Stimulated activated CD4-positive, alpha-beta T cell treated with anti-CD3 and anti-CD28 coated beads, Interleukin-1b, Interleukin-23, amount 100 ng/mL, for 48 hours (primary cell): ENCODE results near the gene FRMD4B.

Experiments used
- DNase-seq: peaks from one replicate; pipeline ENCODE4 v3.0.0-alpha.2; 2020

Gene FRMD4B

GRCh38 chr3:69197922-69198530, 187.9 kb downstream of the FRMD4B start:
- peak; percentile 72 for DNase-seq

DNA sequence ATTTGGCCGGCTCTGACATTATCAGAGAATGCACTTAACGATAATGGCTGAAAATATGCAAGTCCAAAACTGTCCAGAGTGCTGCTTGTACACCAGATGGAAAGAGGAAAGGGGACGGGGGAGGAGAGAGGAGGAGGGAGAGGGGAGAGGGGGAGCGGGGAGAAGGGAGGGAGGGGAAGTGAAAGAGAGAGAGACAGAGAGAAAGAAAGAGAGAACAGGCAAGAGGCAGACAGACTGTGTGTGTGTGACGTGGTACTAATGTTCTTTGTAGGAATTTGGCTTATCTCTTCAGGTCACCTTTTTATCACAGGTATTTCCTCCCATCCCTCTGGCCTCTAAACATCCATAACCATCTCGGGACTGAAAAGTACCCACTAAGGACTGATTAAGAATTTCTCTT, 188.4 kb downstream of the FRMD4B start:
- DNase-seq: no peak

- DNase-seq: no peak
Observed at GRCh38 chr3:69196876-69197275, 189.0 kb downstream of the FRMD4B start.

GRCh38 chr3:69194431-69195165, 191.3 kb downstream of the FRMD4B start:
- no peak for DNase-seq

- DNase-seq: no peak
Observed at GRCh38 chr3:69193749-69194148, 192.1 kb downstream of the FRMD4B start.

DNA sequence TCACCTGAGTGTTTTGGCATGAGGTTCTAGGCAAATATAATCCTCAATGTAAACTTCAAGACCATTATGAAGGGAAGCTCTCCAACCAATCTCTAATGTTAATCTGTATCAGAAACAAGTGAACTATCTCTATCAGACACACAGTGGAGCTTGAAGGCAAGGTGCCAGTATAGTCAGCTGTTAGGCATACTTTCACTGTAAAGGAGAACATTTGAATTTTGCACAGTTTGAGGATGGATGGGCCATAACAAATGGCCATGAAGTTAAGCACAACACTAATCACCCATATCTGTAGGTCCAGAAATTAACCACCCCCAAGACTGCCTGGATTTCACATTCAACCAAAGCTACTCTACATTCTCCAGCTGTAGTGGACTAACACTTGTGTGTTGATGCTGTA, 194.4 kb downstream of the FRMD4B start:
- no peak for DNase-seq

DNA sequence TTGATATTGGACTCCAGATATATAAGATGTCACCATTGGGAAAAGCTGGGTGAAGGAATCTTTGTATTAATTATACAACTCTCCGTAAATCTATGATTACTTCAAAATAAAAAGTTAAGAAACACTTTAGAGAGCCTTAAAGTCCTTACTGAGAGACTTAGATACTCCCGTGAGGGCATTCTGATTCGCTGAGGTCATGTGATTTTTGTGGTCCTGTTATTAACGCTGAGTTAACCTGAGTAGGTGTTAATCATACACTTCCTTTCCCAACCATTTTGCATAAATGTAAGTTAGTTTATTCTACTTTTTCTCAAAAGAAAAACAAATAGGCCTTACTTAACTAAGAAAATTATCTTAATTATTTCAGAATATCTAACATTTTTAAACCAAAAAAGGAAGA, 196.4 kb downstream of the FRMD4B start:
- no peak for DNase-seq

- no peak for DNase-seq
Observed at GRCh38 chr3:69186575-69187093, 199.3 kb downstream of the FRMD4B start.

GRCh38 chr3:69182588-69183316, 203.1 kb downstream of the FRMD4B start:
- DNase-seq: no peak

GRCh38 chr3:69181592-69182211, 204.2 kb downstream of the FRMD4B start:
- no peak for DNase-seq

GRCh38 chr3:69180869-69181591, 204.9 kb downstream of the FRMD4B start:
- no peak for DNase-seq

DNA sequence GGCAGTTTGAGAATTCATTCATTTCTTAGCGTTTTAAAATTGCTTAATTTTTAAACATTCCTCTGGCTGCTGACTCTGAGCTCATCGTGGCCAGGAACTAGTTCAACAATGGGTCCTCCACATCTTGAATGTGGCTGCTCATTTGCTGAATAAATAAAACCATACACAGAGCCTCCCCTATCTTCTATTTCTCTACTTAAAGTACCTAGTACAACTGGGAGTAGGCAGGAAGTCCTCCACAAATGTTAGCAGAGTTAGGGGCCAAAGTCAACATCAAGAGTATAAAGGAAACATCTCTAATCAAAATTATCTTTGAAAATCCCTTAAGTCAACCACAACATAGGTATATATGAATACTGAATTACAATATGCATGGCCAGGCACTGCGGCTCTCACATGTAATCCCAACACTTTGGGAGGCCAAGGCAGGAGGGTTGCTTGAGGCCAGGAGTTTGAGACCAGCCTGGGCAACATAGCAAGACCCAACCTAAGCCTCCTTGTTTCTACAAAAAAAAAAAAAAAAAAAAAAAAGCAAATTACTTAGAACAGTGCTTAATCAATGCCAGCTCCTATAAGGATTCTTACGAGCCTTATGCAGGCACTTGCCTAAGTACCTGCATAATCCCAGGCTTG, 206.0 kb downstream of the FRMD4B start:
- DNase-seq: no peak

- no peak for DNase-seq
Observed at GRCh38 chr3:69178838-69179739, 206.8 kb downstream of the FRMD4B start.

DNA sequence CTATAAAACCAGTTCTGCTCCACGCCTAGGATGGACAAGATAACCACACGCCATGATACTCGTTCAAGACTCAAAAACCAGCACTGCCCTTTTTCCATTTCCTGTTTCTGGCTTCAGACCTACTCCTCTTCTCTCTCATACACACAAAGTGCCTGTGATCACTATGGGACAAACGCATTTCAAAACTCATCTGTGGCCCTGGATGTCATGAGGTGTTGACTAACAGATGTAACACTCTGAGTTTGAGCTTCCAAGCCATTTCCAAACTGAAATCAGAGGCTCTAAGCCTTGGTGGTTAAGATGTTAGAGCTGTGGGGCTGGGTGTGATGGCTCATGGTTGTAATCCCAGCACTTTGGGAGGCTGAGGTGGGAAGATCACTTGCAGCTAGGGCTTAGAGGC, 207.8 kb downstream of the FRMD4B start:
- peak; percentile 16 for DNase-seq

DNA sequence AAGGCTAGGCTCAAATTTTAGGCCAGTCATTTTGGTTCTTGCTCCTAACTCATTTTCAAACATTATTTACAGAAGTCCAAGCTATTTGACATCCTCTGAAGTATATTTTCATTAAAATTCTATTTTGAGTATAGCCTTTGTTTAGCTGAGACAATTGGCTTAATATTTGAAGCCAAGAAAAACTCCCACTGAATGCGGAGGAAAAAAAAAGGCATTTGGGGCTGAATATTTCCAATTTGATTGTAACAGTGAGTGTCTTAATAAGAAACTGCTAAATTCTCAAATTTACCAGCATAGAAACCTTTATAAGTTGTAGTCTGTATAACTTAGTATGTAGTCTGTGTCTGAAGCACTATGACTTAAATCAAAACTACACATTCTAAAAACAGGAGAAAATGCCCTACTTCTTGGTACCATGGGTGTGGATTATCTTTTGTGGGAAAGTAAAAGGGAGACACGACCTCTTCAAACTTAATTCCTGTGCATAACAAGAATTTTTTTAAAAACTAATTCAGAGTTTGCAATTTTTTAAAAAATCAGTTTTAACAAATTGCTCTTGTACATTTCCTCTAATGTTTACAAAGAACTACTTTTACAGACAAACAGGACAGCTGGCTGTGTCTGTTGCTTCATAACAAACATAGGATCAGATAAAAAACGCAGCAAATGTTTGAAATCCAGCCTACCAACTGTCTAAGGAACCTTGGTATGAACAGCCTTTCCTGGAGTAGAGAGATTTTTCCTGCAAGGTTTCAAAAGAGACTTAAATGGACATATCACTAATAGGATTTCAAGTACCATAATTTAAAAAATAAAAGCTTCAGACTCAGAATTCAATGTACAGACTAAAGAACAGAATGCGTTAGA, 210.8 kb downstream of the FRMD4B start:
- no peak for DNase-seq

DNA sequence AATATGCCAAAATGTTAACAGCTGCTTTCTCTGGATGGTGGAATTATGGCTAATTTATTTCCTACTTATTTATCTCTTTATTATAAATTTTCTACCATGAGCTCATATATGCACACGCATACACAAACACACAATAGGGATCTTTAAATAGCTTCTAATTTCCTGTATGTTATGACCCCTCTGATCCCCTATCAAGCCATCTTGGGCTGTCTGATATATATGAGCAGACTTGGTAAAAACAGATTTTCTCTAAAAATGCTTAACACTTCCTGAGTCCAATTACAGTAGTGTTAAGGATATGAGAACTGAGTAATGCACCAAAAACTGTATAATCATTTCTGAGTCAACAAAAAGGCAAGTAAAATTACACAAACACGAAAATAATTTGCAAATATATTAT, 211.4 kb downstream of the FRMD4B start:
- DNase-seq: no peak

- DNase-seq: no peak
Observed at GRCh38 chr3:69172058-69172457, 213.8 kb downstream of the FRMD4B start.

DNA sequence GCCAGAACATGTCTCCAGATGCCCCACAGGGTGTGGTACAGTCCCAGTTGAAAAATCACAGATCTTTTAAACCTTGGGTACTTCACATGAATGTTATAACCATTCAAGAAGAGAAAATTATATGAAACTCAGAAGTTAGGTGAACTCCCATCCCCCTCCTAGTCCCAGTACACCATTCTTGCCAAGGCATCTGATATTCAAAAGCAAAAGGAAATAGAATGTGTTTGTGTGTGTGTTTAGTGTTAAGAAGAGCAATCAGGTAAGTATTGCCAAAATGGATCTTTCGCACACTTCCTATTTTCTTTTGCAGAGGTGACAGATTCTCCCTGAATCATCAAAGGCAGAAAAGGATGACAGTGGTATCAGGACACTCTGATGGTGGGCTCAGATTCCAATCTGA, 219.4 kb downstream of the FRMD4B start:
- DNase-seq: no peak

DNA sequence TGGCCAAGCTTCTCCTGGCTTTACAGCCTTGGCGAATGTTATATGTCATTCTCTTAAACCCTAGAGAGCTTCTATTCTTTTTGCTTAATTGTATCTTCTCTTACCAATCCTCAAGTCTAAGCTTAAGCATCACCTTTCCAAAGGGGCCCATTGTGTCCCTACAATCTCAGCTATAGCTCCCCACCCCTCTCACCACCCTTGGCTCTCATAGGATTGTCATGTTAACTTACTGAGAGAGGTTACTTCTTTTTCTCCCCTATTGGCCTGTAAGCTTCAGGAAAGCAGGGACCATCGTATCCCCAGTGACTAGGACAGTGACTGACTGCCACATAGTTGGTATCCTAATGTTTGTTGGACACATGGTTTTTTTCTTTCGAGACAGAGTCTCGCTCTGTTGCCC, 220.1 kb downstream of the FRMD4B start:
- no peak for DNase-seq

DNA sequence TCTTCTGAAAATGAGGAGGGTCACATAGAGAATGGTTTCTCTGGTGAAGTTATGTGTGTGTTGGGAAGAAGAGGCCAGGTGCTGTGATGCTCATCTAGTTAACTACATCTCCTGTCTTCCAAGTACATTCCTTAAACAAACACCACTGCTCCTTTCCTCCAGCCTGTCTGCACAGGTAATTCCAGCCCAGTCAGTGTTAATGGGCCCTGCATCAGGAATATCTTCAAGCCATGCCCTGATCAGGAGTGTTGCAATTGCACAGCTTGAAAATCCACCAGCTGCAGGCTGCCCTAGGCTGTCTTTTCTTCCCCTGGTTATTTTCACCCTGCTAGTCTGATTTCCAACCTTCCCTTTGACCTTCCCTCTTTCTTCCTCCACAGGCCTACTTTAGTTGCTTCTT, 221.6 kb downstream of the FRMD4B start:
- DNase-seq: no peak
